Amniotic epithelial cell (primary cell): Measurements from ENCODE around the gene FAM32A.
A peak's percentile ranks its signal among the peaks of the same experiment; 100 is the strongest.
"Not testable (repeated sequence)": the region's sequence is repeated elsewhere in the genome, so short reads cannot be mapped to it uniquely, and the experiment has no call there.

Experiments used
- DNase-seq: peaks from one replicate; pipeline ENCODE4 v3.0.0-alpha.2; 2010; ENCODE audit warnings: low read depth

The FAM32A gene

GRCh38 chr19:16164222-16164890 lies 20.9 kb upstream of the FAM32A start:
- no peak for DNase-seq

DNA sequence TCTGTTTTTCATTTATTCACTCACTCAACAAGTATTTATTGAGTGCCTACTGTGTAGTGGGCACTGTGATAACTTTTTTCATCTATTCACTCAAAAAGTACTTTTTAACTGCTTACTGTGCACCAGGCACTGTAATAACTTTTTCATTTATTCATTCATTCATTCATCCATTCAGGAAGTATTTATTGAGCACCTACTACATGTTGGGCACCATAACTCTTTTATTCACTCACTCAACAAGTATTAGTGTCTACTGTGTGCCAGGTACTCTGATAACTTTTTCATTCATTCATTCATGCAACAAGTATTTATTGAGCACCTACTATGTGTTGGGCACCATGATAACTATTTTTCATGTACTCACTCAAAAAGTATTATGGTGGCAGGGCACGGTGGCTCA lies 18.8 kb upstream of the FAM32A start:
- DNase-seq, result no peak

- no peak for DNase-seq
Measured at GRCh38 chr19:16167055-16167454, 18.2 kb upstream of the FAM32A start.

GRCh38 chr19:16168465-16169081 lies 16.6 kb upstream of the FAM32A start:
- DNase-seq, result peak; percentile 50

GRCh38 chr19:16170134-16170533 lies 15.1 kb upstream of the FAM32A start:
- no peak for DNase-seq

GRCh38 chr19:16175954-16176353 lies 9.3 kb upstream of the FAM32A start:
- no peak for DNase-seq

- not testable (repeated sequence) for DNase-seq
Measured at GRCh38 chr19:16178866-16179265, 6.3 kb upstream of the FAM32A start.

- peak; percentile 77 for DNase-seq
Measured at GRCh38 chr19:16180611-16181010, 4.6 kb upstream of the FAM32A start.

- DNase-seq, result no peak
Measured at GRCh38 chr19:16184665-16185122, 516 bp upstream of the FAM32A start.

DNA sequence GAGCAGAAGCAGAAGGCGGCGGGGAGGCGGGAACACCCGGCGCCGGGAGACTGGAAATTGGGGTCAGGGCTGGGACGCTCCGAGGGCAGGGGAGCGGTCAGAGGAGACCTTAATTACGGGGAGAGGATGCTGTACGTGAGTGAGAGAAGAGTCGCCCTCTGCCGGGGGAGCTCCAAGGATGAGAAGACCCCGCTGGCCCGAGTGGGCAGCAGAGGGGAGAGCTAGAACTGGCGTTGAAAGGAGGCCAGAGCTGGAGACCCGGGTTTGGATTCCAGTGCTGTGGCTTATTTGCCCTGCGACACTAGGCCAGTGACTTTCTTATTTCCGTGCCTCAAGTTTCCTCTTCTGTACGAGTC lies 536 bp downstream of the FAM32A start:
- peak; percentile 31 for DNase-seq

DNA sequence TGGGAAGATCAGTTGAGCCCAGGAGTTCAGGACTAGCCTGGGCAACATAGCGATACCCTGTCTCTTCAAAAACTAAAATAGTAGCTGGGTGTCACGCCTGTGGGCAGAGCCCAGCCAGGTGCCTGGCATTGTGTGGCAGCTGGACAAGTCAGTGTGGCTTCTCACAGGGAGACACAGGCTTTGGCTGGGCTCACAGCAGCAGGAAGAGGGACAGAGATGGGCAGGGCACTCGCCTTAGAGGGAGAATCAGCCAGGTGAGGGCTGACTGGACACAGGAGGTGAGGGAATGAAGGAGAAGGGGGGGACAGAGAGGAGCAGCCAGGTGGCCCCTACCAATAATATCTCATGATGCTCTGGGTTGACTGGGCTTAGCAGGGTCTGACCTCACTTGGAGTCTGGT lies 3.3 kb downstream of the FAM32A start:
- DNase-seq, result no peak

GRCh38 chr19:16190198-16190597 lies 5.0 kb downstream of the FAM32A start:
- no peak for DNase-seq

GRCh38 chr19:16190736-16191135 lies 5.5 kb downstream of the FAM32A start:
- no peak for DNase-seq

- no peak for DNase-seq
Measured at GRCh38 chr19:16191216-16191908, 6.2 kb downstream of the FAM32A start.

- no peak for DNase-seq
Measured at GRCh38 chr19:16193466-16193865, 8.3 kb downstream of the FAM32A start.

DNA sequence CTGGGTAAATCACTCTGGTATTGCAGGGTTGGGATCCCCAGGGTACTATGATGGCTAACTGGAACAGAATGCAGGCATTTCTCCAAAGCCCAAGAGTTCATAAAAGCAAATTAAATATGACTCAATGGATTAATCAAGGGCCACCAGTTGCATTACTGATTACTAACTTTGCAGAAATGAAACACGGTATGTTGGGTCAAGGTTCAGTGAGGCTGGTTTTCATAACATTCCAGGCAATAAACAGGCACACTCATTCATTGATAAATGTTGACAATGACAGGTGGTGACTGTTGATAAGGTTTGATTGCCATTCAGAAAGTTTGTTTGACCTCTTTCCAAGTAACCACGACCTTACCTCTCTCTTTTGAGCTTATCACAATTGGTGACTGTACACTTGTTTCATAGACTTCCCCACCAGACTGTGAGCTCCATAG lies 12.0 kb downstream of the FAM32A start:
- DNase-seq, result peak; percentile 87

- DNase-seq, result peak; percentile 94
Measured at GRCh38 chr19:16197622-16198369, 12.6 kb downstream of the FAM32A start, which contains the start of gene AP1M1. AP1M1 (plus strand) TSS chr19:16197911; CDS start chr19:16198027, 116 bp downstream.

GRCh38 chr19:16198370-16198651 lies 13.1 kb downstream of the FAM32A start:
- no peak for DNase-seq

- no peak for DNase-seq
Measured at GRCh38 chr19:16199275-16199932, 14.2 kb downstream of the FAM32A start.

GRCh38 chr19:16200038-16201010 lies 15.1 kb downstream of the FAM32A start:
- DNase-seq, result peak; percentile 82

DNA sequence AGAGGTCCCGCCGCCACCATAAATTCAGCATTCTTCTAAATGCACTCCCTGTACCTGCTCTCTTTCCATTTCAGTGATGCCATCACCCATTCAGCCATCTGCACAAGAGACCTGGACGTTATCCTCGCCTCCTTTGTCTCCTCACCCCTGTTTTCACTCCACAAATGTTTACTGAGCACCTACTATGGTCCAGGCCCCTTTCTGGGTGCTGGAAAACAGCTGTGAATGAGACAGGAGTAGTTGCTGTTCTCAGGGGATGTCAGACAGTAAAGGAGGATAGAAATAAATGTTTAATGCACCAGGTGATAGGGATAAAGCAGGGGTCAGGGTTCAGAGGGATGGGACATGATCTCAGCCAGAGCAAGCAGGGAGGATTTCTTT lies 15.8 kb downstream of the FAM32A start:
- DNase-seq, result no peak
